GM18508 (cell line): ENCODE measurements around the gene SKIC8.

Experiments used
- ATAC-seq: cut with Tn5 transposase; IDR thresholded peaks from one replicate; pipeline ENCODE4 v1.9.1; 2021; ENCODE audit warnings: moderate number of reproducible peaks; ENCODE audit not compliant: insufficient read depth, unreplicated experiment

SKIC8 gene

GRCh38 chr15:78299101-78299930 lies at the start of gene SKIC8:
Gene SKIC8, minus strand, starts transcription at chr15:78299609. Its CDS starts 3,923 bp downstream, at chr15:78295686.
- ATAC-seq: no peak

- no peak for ATAC-seq
These were observed 48.5 kb upstream of the SKIC8 start for GRCh38 chr15:78347586-78348543.

GRCh38 chr15:78345396-78346125 lies 46.2 kb upstream of the SKIC8 start:
- ATAC-seq: no peak

GRCh38 chr15:78343276-78344060 lies 44.1 kb upstream of the SKIC8 start:
- ATAC-seq: no peak

- no peak for ATAC-seq
These were observed 42.6 kb upstream of the SKIC8 start for GRCh38 chr15:78342021-78342420.

- no peak for ATAC-seq
These were observed 41.9 kb upstream of the SKIC8 start for GRCh38 chr15:78341057-78341987.

- no peak for ATAC-seq
These were observed 41.0 kb upstream of the SKIC8 start, which contains the start of gene CRABP1 for GRCh38 chr15:78340231-78341056. Gene CRABP1, plus strand, starts transcription at chr15:78340353. Its CDS starts 76 bp downstream, at chr15:78340429.

GRCh38 chr15:78339559-78339958 lies 40.1 kb upstream of the SKIC8 start:
- no peak for ATAC-seq

- no peak for ATAC-seq
These were observed 39.4 kb upstream of the SKIC8 start for GRCh38 chr15:78338781-78339180.

- no peak for ATAC-seq
These were observed 36.6 kb upstream of the SKIC8 start for GRCh38 chr15:78335985-78336384.

GRCh38 chr15:78334845-78335244 lies 35.4 kb upstream of the SKIC8 start:
- no peak for ATAC-seq

- no peak for ATAC-seq
These were observed 30.2 kb upstream of the SKIC8 start for GRCh38 chr15:78329625-78330024.

GRCh38 chr15:78327466-78327865 lies 28.1 kb upstream of the SKIC8 start:
- ATAC-seq: no peak

- ATAC-seq: no peak
These were observed 25.9 kb upstream of the SKIC8 start for GRCh38 chr15:78325092-78325843.

- ATAC-seq: no peak
These were observed 24.7 kb upstream of the SKIC8 start for GRCh38 chr15:78324144-78324543.

GRCh38 chr15:78323693-78324092 lies 24.3 kb upstream of the SKIC8 start:
- no peak for ATAC-seq
